ENCODE data around the gene SNCB.

SNCB gene

DNA sequence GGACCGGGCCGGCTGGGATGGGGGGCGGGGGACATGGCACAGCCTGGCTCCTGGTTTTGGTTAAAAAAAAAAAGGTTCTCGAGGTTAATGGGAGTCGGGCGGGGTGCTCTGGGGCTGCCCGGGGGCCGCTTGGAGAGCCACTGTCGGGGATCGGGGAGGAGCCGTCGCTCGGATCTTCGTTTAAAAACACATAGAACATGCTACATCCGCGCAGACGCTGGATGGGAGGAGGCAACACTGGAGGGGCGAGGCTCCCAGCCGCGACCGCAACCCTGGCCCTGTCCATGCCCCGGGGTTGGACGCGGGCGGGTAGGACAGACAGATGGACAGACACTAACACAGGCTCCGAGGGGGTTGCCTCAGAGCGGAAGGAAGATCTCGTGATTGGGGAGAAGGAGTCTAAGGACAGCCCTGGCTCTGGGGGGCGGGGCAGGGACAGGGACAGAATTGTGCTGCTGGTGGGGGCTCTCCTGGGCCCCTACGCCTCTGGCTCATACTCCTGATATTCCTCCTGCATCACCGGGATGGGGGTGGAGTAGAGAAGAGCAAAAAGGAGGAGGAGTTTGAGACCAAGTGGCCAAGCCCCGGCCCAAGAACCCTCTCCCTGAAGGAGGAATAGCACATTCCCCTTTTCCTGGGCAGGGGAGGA is 9.9 kb downstream of the SNCB start:
- H3K4me2 ChIP-seq (ENCODE audit: low read depth, low read length): no peak overlapping the region
- H3K36me3 ChIP-seq (replicated peaks; ENCODE audit: insufficient read depth, low read length): no peaks in the 10 kb centered on the region
- H3K4me1 ChIP-seq (ENCODE audit: low read length): no peaks in the 10 kb centered on the region
- no peak overlapping the region for H2AFZ ChIP-seq (ENCODE audit: low read length)
- no peaks in the 10 kb centered on the region for H3K9me2 ChIP-seq (replicated peaks; ENCODE audit: insufficient read depth, low read length)
- no peak overlapping the region for H3K4me3 ChIP-seq (ENCODE audit: low read length)
- no peak for DNase-seq
- H4K20me1 ChIP-seq (ENCODE audit: insufficient read depth, low read length): no peaks in the 10 kb centered on the region
- TF ChIP-seq EZH2 (optimal IDR thresholded peaks at IDR 0.05; ENCODE audit: low read depth, low read length) (no peak), EZH2phosphoT487 (IDR thresholded peaks at IDR 0.05; ENCODE audit: low read length) (no peak)
- TF ChIP-seq, protein P1, sequence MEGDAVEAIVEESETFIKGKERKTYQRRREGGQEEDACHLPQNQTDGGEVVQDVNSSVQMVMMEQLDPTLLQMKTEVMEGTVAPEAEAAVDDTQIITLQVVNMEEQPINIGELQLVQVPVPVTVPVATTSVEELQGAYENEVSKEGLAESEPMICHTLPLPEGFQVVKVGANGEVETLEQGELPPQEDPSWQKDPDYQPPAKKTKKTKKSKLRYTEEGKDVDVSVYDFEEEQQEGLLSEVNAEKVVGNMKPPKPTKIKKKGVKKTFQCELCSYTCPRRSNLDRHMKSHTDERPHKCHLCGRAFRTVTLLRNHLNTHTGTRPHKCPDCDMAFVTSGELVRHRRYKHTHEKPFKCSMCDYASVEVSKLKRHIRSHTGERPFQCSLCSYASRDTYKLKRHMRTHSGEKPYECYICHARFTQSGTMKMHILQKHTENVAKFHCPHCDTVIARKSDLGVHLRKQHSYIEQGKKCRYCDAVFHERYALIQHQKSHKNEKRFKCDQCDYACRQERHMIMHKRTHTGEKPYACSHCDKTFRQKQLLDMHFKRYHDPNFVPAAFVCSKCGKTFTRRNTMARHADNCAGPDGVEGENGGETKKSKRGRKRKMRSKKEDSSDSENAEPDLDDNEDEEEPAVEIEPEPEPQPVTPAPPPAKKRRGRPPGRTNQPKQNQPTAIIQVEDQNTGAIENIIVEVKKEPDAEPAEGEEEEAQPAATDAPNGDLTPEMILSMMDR (IDR thresholded peaks at IDR 0.05; ENCODE audit: low read length): no peak
- H3K9me3 ChIP-seq (replicated peaks; ENCODE audit: insufficient read depth, low read length): no peaks in the 10 kb centered on the region
- no peak overlapping the region for H3K27ac ChIP-seq (ENCODE audit: low read length)
- H3F3A ChIP-seq (ENCODE audit: insufficient read depth, low read length): no peaks in the 10 kb centered on the region
- H3K9ac ChIP-seq (ENCODE audit: low read length): no peak overlapping the region
- peaks cover 81% of the 10 kb centered on the region for H3K27me3 ChIP-seq (replicated peaks; ENCODE audit: insufficient read depth, low read length)
- H3K79me2 ChIP-seq (ENCODE audit: low read length): no peaks in the 10 kb centered on the region

DNA sequence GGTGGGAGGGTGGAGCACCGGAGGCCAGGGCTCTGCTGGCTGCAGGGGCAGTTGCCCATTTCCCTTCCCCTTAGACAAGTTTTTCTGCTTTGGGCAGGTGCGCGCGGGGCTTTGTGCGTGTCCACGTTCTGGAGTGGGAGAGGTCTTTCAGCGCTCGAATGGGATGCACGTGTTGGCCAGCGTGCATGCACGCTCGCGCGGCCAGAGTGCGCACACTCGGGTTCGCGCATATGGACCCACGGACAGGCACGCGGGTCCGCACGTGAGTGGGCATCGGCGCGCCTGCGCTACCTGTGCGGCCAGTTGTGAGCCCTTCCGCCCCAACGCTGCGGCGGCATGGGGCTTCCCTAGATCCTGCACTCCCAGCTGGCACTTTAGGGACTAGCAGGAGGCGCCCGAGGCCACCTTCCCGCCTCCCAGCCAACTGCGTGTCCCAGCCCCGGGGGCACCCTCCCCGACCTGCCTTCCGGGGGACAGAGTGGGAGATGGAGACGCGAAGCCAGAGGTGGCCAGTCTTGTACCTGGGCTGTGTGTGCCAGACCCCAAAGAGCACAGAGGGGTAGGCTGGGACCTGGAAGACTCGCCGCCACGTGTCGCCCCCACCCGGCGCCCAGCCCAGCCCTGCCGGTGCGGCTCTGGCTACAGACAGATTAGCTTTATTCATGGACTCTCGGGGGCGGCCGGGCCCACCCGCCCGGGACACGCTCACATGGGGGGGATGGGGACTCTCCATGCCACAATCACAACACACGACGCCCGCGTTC is 10.6 kb downstream of the SNCB start:
- peaks cover 77% of the 10 kb centered on the region for H3K27me3 ChIP-seq (replicated peaks; ENCODE audit: insufficient read depth, low read length)
- no peak overlapping the region for H3K4me2 ChIP-seq (ENCODE audit: low read depth, low read length)
- TF ChIP-seq EZH2phosphoT487 (IDR thresholded peaks at IDR 0.05; ENCODE audit: low read length) (no peak), EZH2 (optimal IDR thresholded peaks at IDR 0.05; ENCODE audit: low read depth, low read length) (no peak)
- TF ChIP-seq, protein P1 (IDR thresholded peaks at IDR 0.05; ENCODE audit: low read length): no peak
- no peak overlapping the region for H3K9ac ChIP-seq (ENCODE audit: low read length)
- no peak overlapping the region for H3K4me3 ChIP-seq (ENCODE audit: low read length)
- DNase-seq: no peak
- H3K79me2 ChIP-seq (ENCODE audit: low read length): no peaks in the 10 kb centered on the region
- no peak overlapping the region for H2AFZ ChIP-seq (ENCODE audit: low read length)
- no peak overlapping the region for H3K27ac ChIP-seq (ENCODE audit: low read length)
- H3K4me1 ChIP-seq (ENCODE audit: low read length): no peaks in the 10 kb centered on the region
- H3K36me3 ChIP-seq (replicated peaks; ENCODE audit: insufficient read depth, low read length): no peaks in the 10 kb centered on the region
- H4K20me1 ChIP-seq (ENCODE audit: insufficient read depth, low read length): no peaks in the 10 kb centered on the region
- H3K9me2 ChIP-seq (replicated peaks; ENCODE audit: insufficient read depth, low read length): no peaks in the 10 kb centered on the region
- no peaks in the 10 kb centered on the region for H3K9me3 ChIP-seq (replicated peaks; ENCODE audit: insufficient read depth, low read length)
- no peaks in the 10 kb centered on the region for H3F3A ChIP-seq (ENCODE audit: insufficient read depth, low read length)

DNA sequence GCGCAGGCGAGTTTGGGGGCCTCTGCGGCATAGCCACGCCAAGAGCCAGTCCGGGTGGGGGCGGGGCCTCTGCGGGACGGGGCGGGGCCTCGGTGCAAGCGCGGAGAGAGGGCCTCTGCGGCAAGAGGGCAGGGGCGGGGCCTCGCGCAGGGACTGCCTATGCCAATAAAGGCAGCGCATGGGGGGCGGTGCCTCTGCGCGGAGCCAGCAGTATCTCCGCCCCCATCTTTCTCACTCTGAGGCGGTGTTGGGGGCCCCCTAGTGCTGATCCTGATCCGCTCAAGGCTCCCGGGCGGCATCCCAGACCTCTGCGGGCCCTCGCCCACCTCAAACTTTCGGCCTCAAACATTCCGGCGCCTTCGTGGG is 11.1 kb downstream of the SNCB start:
- H3F3A ChIP-seq (ENCODE audit: insufficient read depth, low read length): no peaks in the 10 kb centered on the region
- no peaks in the 10 kb centered on the region for H3K9me2 ChIP-seq (replicated peaks; ENCODE audit: insufficient read depth, low read length)
- peaks cover 74% of the 10 kb centered on the region for H3K27me3 ChIP-seq (replicated peaks; ENCODE audit: insufficient read depth, low read length)
- H3K27ac ChIP-seq (ENCODE audit: low read length): no peak overlapping the region
- no peak overlapping the region for H2AFZ ChIP-seq (ENCODE audit: low read length)
- DNase-seq: no peak
- H3K4me2 ChIP-seq (ENCODE audit: low read depth, low read length): no peak overlapping the region
- TF ChIP-seq, protein P1 (IDR thresholded peaks at IDR 0.05; ENCODE audit: low read length): no peak
- no peaks in the 10 kb centered on the region for H3K36me3 ChIP-seq (replicated peaks; ENCODE audit: insufficient read depth, low read length)
- H3K9ac ChIP-seq (ENCODE audit: low read length): no peak overlapping the region
- no peaks in the 10 kb centered on the region for H3K4me1 ChIP-seq (ENCODE audit: low read length)
- no peak overlapping the region for H3K4me3 ChIP-seq (ENCODE audit: low read length)
- H3K9me3 ChIP-seq (replicated peaks; ENCODE audit: insufficient read depth, low read length): no peaks in the 10 kb centered on the region
- no peaks in the 10 kb centered on the region for H3K79me2 ChIP-seq (ENCODE audit: low read length)
- no peaks in the 10 kb centered on the region for H4K20me1 ChIP-seq (ENCODE audit: insufficient read depth, low read length)

Measured in MM.1S (cell line).